Epithelial cell of esophagus (primary cell): ENCODE data around the gene SNX5.
A peak's percentile ranks its signal among the peaks of the same experiment; 100 is the strongest.

Experiments used
- DNase-seq: peaks from one replicate; pipeline ENCODE4 v3.0.0; 2010; ENCODE audit warnings: low read depth
- H3K4me3 ChIP-seq: 2 replicates; pipeline ENCODE4 v1.5.1; 2011; ENCODE audit warnings: mild to moderate bottlenecking, low read length, control low read depth
- TF ChIP-seq, protein P1 (sequence below): IDR thresholded peaks from 2 replicates; pipeline ENCODE4 v1.5.1; 2011; ENCODE audit warnings: low read depth, mild to moderate bottlenecking, low read length, control low read depth, inconsistent platforms; ENCODE audit not compliant: insufficient read depth; ENCODE audit errors: missing control alignments

The SNX5 gene

DNA sequence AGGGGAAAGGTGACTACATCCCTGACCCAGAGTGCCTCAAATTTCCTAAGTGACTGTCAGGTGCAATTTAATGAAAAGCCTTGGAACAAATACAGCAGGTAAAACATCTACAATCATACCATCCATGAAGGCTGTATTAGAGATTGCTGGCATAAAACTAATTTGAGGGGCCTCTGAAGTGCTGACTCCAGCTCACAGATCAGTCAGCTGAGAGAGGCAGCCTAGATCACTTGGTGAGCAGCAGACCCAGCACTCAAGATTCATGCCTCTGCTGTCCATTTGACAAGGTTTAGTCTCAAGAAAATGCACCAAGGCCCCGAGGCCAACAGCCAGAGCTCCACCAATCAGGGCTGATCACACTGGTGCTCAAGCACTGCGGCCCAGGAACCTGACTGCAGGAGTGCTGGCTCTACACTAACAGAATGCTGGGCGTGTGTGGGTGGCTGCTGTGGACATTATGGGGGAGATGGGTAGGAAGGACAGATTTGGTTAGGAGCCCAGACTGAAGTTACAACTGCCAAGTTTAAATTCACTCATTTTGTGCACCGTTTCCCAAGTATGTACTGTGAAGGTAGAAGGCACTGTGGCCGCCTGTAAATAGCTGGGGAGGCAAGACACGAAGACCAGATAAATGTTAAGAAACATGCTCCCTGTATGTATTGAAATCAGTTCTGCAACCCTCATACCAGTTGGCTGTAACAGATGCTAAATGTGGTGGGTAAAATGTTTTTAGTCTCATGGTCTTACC, 28.2 kb downstream of the SNX5 start:
- TF ChIP-seq, protein P1, sequence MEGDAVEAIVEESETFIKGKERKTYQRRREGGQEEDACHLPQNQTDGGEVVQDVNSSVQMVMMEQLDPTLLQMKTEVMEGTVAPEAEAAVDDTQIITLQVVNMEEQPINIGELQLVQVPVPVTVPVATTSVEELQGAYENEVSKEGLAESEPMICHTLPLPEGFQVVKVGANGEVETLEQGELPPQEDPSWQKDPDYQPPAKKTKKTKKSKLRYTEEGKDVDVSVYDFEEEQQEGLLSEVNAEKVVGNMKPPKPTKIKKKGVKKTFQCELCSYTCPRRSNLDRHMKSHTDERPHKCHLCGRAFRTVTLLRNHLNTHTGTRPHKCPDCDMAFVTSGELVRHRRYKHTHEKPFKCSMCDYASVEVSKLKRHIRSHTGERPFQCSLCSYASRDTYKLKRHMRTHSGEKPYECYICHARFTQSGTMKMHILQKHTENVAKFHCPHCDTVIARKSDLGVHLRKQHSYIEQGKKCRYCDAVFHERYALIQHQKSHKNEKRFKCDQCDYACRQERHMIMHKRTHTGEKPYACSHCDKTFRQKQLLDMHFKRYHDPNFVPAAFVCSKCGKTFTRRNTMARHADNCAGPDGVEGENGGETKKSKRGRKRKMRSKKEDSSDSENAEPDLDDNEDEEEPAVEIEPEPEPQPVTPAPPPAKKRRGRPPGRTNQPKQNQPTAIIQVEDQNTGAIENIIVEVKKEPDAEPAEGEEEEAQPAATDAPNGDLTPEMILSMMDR, result no peak
- DNase-seq, result no peak
- H3K4me3 ChIP-seq, result no peak overlapping the region

DNA sequence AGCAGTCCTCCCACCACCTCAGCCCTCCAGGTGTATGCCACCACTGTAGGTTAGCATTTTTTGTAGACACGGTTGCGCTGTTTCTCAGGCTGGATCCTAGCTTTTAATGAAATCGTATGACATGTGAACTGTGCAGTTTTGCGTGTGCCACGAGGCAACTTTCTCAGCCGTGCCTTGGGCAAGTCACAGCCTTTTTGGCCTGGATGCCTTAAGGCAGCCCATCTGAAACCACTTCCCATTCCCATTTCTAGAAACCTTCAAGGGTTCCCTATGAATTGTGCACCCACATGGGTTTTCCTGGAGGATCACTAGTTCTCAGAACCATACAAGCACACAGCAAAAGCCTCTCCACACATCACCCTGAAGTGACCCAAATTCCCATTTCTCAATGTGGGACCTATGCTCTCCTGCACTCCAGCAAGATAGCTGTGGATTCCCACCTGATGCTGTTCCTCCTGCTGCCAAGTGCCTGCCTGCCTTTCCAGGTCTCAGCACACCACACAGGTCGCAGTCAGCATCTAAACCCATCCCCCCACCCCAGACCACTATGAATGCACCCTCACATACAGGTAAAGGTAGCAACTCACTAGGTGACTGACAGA, 28.9 kb downstream of the SNX5 start:
- DNase-seq, result no peak
- H3K4me3 ChIP-seq, result no peak overlapping the region
- TF ChIP-seq, protein P1, result no peak

DNA sequence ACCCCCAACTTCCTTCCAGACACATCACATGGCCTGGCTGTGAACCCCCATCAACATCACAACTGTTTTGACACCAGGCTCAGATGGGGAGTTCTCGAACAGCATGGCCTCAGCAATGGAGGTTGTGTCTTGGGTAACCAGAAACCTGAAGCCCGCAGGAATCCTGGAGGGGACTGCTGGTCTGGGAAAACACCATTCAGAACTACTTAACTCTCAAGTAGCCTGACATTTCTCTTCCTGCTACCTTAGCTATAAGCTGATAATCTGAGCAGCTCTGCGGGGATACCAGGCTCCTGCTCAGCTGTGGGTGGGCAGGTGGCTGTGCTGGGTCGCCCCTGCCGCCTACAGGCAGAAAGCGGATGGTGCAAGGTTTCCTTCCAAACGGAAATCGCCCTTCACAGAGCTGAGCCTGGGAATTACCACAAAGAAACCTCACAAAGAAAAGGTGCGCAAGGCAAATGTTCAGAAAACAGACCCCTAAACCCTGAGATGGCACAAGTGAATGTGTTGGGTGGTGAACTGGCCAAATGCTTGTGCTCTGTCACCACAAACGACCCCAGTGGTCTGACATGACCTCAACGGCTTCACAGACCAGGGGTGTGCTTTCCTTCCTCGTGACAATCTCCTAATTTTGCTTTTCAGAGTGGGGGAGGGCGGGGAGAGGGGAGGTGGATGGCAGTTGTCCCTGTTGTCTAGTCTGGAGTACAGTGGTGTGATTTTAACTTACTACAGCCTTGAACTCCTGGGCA, 29.5 kb downstream of the SNX5 start:
- peak; percentile 63 for DNase-seq
- no peak overlapping the region for H3K4me3 ChIP-seq

DNA sequence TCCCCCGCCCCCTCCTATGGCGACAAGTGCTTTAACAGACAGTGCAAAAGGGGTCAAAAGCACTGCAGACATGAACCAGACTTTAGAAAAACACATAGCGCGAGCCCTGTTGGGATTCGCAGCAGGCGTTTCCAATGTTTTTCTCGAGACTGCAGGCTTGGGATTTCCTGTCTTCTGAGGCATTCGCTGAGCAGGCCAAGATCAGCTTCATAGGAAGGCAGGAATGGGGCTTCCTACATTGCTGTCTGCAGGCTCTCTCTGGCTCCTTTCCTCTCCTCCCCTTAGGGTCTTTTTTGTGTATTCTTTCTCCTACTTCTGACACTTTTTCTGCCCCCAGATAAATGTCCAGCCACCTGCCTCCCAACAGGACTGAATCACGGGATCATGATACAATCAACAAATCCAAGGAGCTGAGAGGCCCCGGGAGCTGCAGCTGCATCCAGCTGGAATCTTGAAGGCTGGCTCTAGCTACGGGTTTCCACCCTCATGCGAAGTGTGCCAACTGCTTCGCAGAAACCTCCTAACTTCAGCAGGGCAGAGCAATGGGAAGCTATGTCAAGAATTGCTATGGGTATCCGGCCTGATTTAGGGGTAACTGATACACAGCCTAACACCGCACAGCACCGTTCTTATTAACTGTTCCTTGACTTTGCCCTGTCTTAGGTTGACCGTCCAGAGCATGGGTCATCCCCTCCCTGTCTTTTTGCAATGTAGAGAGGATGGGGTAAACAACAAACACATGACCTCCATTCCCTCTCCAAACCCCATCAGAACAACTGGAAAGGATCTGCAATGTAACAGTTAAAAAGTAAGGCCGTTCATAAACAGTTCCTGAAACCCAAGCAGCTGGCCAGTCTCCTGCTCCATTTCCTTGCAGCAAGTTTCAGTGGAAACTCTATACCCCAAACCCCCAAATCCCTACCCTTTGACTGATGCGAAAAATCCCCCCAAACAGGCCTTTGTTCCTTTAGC, 31.5 kb downstream of the SNX5 start:
- TF ChIP-seq, protein P1, result no peak
- no peak for DNase-seq
- no peak overlapping the region for H3K4me3 ChIP-seq

More for the DNA sequence above, 29.5 kb downstream of the SNX5 start:
- TF ChIP-seq, protein P1, result peak; percentile 84

DNA sequence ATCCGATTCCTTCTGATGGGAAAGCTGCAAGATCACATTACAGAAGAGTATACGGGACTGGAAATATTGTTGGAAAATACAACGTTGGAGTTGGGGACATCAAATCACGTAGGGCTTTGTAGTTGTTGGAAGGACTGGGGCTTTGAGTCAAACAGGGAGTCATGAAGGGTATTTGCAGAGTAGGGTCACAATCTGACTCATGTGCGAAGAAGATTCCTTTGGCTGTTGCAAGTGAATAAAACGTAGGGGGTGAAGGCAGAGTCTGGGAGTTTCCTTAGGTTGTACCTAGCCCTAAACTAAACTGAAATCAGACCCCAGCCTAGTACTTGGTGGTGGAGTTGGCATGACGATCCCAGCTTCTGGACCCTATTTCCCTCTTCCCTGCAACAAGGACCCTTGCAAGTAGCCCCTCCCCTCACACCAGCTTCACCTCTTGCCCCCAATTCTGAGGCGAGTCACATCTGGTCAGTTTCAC, 32.3 kb downstream of the SNX5 start:
- no peak for DNase-seq
- no peak overlapping the region for H3K4me3 ChIP-seq
- TF ChIP-seq, protein P1, result no peak

DNA sequence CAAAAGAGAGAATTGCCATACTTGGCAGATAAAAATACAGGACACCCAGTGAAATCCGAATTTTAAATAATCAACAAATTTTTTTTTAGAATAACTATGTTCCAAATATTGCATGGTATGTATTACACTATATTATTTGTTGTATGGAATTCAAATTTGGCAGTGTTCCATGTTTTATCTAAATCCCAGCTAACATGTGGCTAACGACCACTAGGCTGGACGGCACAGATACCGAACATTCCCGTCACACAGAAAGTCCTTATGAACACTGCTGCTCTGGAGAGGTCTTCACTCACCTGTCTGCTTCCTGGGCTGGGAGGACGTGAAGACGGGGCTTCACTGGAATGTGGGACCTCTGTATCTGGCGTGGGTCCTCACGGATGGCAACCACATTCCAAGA, 32.8 kb downstream of the SNX5 start:
- DNase-seq, result no peak
- H3K4me3 ChIP-seq, result no peak overlapping the region
- TF ChIP-seq, protein P1, result no peak
